Measurements from ENCODE around the gene DAB2IP.

Gene DAB2IP

DNA sequence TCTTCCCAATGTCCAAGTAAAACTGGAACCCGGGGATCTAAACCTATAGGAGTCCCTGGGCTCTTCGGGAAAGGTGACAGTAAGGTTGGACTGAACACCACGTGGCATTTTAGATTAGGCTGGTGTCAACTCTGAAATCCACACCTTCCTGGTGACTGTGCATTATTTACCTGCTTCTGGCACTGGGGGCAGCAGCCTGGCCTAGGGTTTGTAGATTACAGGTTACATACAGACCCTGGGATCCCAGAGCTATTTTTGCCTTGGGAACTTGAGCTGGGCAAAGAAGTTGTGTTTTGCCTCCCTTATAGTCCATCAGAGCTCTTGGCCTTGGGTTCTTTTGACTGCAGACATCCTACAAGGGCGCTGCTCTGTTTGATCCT, 173.2 kb downstream of the DAB2IP start:
- no peak for DNase-seq (ENCODE audit: low spot score)
- in situ Hi-C loops (cut with MboI; ENCODE audit: low pct_unique_long_range_greater_than_20kb, low sequenced_read_pairs, unreplicated experiment): no loop called here
- TF ChIP-seq, protein P1, sequence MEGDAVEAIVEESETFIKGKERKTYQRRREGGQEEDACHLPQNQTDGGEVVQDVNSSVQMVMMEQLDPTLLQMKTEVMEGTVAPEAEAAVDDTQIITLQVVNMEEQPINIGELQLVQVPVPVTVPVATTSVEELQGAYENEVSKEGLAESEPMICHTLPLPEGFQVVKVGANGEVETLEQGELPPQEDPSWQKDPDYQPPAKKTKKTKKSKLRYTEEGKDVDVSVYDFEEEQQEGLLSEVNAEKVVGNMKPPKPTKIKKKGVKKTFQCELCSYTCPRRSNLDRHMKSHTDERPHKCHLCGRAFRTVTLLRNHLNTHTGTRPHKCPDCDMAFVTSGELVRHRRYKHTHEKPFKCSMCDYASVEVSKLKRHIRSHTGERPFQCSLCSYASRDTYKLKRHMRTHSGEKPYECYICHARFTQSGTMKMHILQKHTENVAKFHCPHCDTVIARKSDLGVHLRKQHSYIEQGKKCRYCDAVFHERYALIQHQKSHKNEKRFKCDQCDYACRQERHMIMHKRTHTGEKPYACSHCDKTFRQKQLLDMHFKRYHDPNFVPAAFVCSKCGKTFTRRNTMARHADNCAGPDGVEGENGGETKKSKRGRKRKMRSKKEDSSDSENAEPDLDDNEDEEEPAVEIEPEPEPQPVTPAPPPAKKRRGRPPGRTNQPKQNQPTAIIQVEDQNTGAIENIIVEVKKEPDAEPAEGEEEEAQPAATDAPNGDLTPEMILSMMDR (IDR thresholded peaks at IDR 0.05; ENCODE audit: extremely low read depth, insufficient read depth, missing control alignments): no peak

DNA sequence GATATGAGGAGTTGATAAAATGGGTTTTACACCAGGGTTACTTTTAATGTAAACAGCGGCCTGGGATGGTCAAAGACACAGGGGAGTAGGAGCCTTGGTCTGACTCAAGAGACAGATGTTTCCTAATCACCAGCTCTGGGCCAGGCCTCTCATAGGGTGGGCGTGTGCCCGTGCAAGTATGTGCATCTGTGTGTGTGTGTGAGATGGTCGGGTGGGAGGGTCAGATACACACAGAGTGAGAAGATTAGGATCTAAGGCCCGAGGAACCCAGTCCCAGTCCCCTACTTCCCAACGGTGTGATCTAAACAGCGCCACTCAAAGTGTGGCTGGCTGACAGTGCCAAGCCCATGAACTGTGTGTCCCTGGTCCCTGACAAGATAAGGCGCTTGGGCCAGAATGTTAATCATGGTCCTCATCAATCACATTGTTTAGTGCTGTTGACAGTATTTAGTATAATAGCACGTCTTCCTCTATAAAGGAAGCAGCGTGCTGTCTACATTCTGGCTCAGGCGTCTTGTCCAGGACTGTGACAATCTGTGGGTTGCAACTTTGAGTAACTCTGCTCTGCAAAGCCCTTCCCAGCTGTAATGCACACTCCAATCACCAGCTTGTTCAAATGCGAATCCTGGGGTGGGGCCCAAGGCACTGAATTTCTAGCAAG, 173.7 kb downstream of the DAB2IP start:
- in situ Hi-C loops (cut with MboI; ENCODE audit: low pct_unique_long_range_greater_than_20kb, low sequenced_read_pairs, unreplicated experiment): no loop called here
- TF ChIP-seq, protein P1 (IDR thresholded peaks at IDR 0.05; ENCODE audit: extremely low read depth, insufficient read depth, missing control alignments): no peak
- no peak for DNase-seq (ENCODE audit: low spot score)

DNA sequence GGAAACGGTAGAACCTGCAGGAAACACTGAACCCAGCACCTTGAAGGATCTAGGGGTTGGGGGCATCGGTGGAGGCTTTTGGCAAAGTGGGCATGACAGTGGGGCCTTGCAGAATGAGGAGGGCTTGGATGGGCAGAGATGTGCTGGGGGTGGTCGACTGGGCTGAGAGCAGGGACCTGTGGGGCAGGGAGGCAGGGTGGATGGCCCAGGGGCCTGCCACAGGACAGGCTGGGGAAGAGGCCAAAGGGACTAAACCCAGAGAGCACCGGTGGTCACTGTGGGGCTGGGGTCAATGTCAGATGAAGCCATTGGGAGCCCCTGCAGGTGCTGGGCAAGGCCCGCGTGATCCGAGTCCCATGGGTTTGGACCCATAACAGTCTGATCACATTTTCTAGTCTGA, 175.3 kb downstream of the DAB2IP start:
- in situ Hi-C loops (cut with MboI; ENCODE audit: low pct_unique_long_range_greater_than_20kb, low sequenced_read_pairs, unreplicated experiment): no loop called here
- no peak for DNase-seq (ENCODE audit: low spot score)
- TF ChIP-seq, protein P1 (IDR thresholded peaks at IDR 0.05; ENCODE audit: extremely low read depth, insufficient read depth, missing control alignments): no peak

DNA sequence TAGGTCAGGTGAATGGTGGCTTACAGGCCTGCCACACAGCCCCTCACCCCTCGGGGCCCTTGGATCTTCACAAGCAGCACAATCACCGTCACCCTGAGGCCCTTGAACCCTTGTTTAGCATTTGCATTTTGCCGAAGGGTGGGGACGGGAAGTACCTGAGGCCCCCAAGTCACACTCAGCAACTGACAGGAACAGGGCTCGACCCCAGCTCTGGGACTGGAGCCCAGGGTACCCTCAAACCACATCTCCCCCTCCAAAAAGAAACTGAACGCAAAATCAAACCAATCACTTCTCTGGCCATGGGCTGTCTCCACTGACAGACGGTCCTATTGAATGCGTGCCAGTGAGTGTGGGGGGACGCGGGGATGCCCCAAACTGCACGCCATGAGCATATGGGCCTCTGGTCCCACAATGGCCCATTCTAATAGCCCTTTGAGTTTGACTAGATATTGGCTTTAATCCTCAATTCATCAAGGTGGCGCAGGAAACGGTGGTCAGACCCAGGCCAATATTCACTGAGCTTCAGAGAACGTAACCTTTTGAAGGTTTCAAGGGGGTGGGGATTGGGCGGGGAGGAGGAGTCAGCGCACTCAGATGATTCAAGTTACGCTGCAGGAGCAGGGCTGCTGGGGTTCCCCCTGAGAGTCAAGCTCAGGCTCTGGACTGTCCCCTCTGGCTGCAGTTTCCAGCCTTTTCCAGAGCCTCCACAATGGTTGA, 176.0 kb downstream of the DAB2IP start:
- in situ Hi-C loops (cut with MboI; ENCODE audit: low pct_unique_long_range_greater_than_20kb, low sequenced_read_pairs, unreplicated experiment): no loop called here
- DNase-seq (ENCODE audit: low spot score): no peak
- TF ChIP-seq, protein P1 (IDR thresholded peaks at IDR 0.05; ENCODE audit: extremely low read depth, insufficient read depth, missing control alignments): no peak

DNA sequence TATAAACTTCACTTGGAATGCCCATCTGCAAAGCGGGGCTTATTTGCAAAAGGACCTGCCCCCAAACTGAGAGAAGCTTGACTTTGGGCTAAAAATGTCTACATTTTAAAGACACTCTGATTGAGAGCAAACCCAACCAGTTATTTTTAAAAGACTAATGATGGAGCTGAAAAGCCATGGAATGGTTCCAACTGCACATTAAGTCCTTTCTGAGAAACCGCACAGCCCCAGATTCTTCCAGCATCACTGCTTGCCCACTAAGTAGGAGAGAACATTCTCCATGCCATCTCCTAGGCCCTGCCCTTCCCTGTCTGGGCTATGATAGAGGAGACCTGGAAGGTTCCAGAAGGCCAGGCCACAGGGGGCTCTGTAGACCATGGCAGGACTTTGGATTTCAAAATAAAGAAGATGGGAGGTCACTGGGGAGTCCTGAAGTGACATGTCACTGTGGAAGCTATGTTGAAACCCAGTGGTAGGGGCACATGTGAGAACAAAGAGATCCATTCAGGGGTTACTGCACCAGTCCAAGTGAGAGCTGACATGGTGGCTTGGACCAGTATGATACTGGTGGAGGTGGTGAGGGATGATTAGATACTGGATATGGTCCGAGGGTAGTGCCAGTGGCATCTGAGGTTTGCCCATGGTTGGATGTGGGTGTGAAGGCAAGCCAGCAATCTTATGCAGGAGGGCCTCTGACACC, 179.2 kb downstream of the DAB2IP start:
- in situ Hi-C loops (cut with MboI; ENCODE audit: low pct_unique_long_range_greater_than_20kb, low sequenced_read_pairs, unreplicated experiment): no loop called here
- TF ChIP-seq, protein P1 (IDR thresholded peaks at IDR 0.05; ENCODE audit: extremely low read depth, insufficient read depth, missing control alignments): no peak
- no peak for DNase-seq (ENCODE audit: low spot score)

DNA sequence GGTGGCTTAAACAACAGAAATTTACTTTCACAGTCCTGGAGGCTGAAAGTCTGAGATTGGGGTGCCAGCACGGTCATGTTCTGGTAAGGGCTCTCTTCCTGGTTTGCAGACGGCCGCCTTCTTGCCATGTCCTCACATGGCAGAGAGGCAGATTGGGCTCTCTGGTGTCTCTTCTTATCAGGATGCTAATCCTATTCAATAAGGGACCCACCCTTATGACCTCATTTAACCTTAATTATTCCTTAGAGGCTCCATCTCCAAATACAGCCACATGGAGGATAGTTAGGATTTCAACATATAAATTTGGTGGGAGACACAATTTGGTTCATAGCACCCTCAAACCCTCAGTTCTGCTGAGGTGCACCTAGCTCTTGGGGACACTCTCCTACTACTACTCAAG, 180.4 kb downstream of the DAB2IP start:
- DNase-seq (ENCODE audit: low spot score): no peak
- in situ Hi-C loops (cut with MboI; ENCODE audit: low pct_unique_long_range_greater_than_20kb, low sequenced_read_pairs, unreplicated experiment): no loop called here
- TF ChIP-seq, protein P1 (IDR thresholded peaks at IDR 0.05; ENCODE audit: extremely low read depth, insufficient read depth, missing control alignments): no peak

Measured in GM13977 (cell line).